ENCODE data around the gene DERA. TPM values are rescaled to one million over a fixed set of nuclear protein-coding genes. Genes with fewer than 3 reads are reported as not detected.
A peak's percentile ranks its signal among the peaks of the same experiment; 100 is the strongest.
"Not testable (repeated sequence)": the region's sequence is repeated elsewhere in the genome, so short reads cannot be mapped to it uniquely, and the experiment has no call there.

The DERA gene
- total RNA-seq, 1 donor from 2014 or later = 44.0 TPM

- Histone ChIP-seq H3K36me3 (peaks cover 18% of the 10 kb centered on the region), H3K27ac (peak overlapping the region; percentile 96), H3K27me3 (ENCODE audit: low read depth) (no peaks in the 10 kb centered on the region), H3K4me1 (peaks cover 14% of the 10 kb centered on the region), H3K4me3 (peak overlapping the region; percentile 77), H3K9me3 (no peaks in the 10 kb centered on the region)
- intact Hi-C loops (cut with DNase I) = no loop called here
- no peak for TF ChIP-seq CTCF (IDR thresholded peaks at IDR 0.05)
- ATAC-seq (no peak), DNase-seq (no peak)
Measured at GRCh38 chr12:15910468-15910863, 666 bp upstream of the DERA start.

GRCh38 chr12:15911931-15912330 is 799 bp downstream of the DERA start:
- peak; percentile 59 to 73 for ATAC-seq
- Histone ChIP-seq H3K27ac (peak overlapping the region; percentile 96), H3K4me3 (peak overlapping the region; percentile 77), H3K4me1 (peaks cover 14% of the 10 kb centered on the region)
- DNase-seq; H3K27me3 ChIP-seq (ENCODE audit: low read depth); intact Hi-C loops (cut with DNase I); H3K9me3 ChIP-seq; H3K36me3 ChIP-seq: not testable (repeated sequence)

- DNase-seq; H3K9me3 ChIP-seq; H3K27me3 ChIP-seq (ENCODE audit: low read depth); intact Hi-C loops (cut with DNase I); H3K27ac ChIP-seq; ATAC-seq; H3K36me3 ChIP-seq; H3K4me3 ChIP-seq: not testable (repeated sequence)
- H3K4me1 ChIP-seq = peaks cover 14% of the 10 kb centered on the region
Measured at GRCh38 chr12:15914131-15914530, 3.0 kb downstream of the DERA start.

GRCh38 chr12:15918066-15918465 is 6.9 kb downstream of the DERA start:
- Histone ChIP-seq H3K27ac (no peak overlapping the region), H3K36me3 (no peaks in the 10 kb centered on the region), H3K4me3 (no peak overlapping the region), H3K9me3 (no peaks in the 10 kb centered on the region), H3K27me3 (ENCODE audit: low read depth) (no peaks in the 10 kb centered on the region), H3K4me1 (no peaks in the 10 kb centered on the region)
- DNase-seq (no peak), ATAC-seq (peak in 1 of 2 donors; percentile 27)
- intact Hi-C loops (cut with DNase I) = no loop called here
- TF ChIP-seq CTCF (IDR thresholded peaks at IDR 0.05) = no peak

- Histone ChIP-seq H3K36me3 (no peaks in the 10 kb centered on the region), H3K4me3 (no peak overlapping the region), H3K9me3 (no peaks in the 10 kb centered on the region), H3K4me1 (no peaks in the 10 kb centered on the region), H3K27me3 (ENCODE audit: low read depth) (no peaks in the 10 kb centered on the region), H3K27ac (no peak overlapping the region)
- no peak for DNase-seq
- no peak for TF ChIP-seq CTCF (IDR thresholded peaks at IDR 0.05)
- intact Hi-C loops (cut with DNase I) = no loop called here
- no peak for ATAC-seq
Measured at GRCh38 chr12:15919418-15919817, 8.3 kb downstream of the DERA start.

- H3K9me3 ChIP-seq = no peaks in the 10 kb centered on the region
- no peak for TF ChIP-seq CTCF (IDR thresholded peaks at IDR 0.05)
- no peak overlapping the region for H3K27ac ChIP-seq
- H3K4me3 ChIP-seq = no peak overlapping the region
- ATAC-seq (no peak), DNase-seq (no peak)
- no peaks in the 10 kb centered on the region for H3K36me3 ChIP-seq
- intact Hi-C loops (cut with DNase I) = no loop called here
- no peaks in the 10 kb centered on the region for H3K27me3 ChIP-seq (ENCODE audit: low read depth)
- H3K4me1 ChIP-seq = no peaks in the 10 kb centered on the region
Measured at GRCh38 chr12:15924956-15925355, 13.8 kb downstream of the DERA start.

- TF ChIP-seq CTCF (IDR thresholded peaks at IDR 0.05) = no peak
- H3K9me3 ChIP-seq = no peaks in the 10 kb centered on the region
- H3K4me1 ChIP-seq = no peaks in the 10 kb centered on the region
- DNase-seq = no peak
- no peaks in the 10 kb centered on the region for H3K27me3 ChIP-seq (ENCODE audit: low read depth)
- no peak for ATAC-seq
- no peaks in the 10 kb centered on the region for H3K36me3 ChIP-seq
- no peak overlapping the region for H3K27ac ChIP-seq
- no peak overlapping the region for H3K4me3 ChIP-seq
- intact Hi-C loops (cut with DNase I) = no loop called here
Measured at GRCh38 chr12:15928346-15928745, 17.2 kb downstream of the DERA start.
